ENCODE measurements around the gene TMEM232. TPM values are rescaled to one million over a fixed set of nuclear protein-coding genes. Genes with fewer than 3 reads are reported as not detected.
"Not testable (repeated sequence)": the region's sequence is repeated elsewhere in the genome, so short reads cannot be mapped to it uniquely, and the experiment has no call there.

Gene TMEM232
- total RNA-seq, 2 experiments from 2014 or later, result 1.1 to 1.7 TPM

- DNase-seq, result peak; percentile 91
- H3K4me3 Mint-ChIP-seq, result peak within 1 kb of the TSS; percentile 95
- H3K9me3 Mint-ChIP-seq, result no peaks in the 10 kb centered on the region
- ChIA-PET CTCF (interaction anchor here (0.8 to 2.5 kb wide), 4 partner anchors 9 to 540 kb away, joined by 3 to 8 read pairs (median 6); partner anchors contain the start of gene TMEM232), POLR2A (interaction anchor here (0.8 to 5.8 kb wide), 8 partner anchors 10 to 1422 kb away, joined by 3 to 60 read pairs (median 6); partner anchors contain the start of genes CAMK4 and TMEM232)
- H3K4me1 Mint-ChIP-seq, result peaks cover 37% of the 10 kb centered on the region
- H3K27me3 Mint-ChIP-seq, result peaks cover 10% of the 10 kb centered on the region
- H3K27ac Mint-ChIP-seq, result peak within 1 kb of the TSS; percentile 81
- peaks cover 13% of the 10 kb centered on the region for H3K36me3 Mint-ChIP-seq (ENCODE audit: low read depth)
Observed at GRCh38 chr5:110738812-110739651, 12.6 kb upstream of the TMEM232 start, which contains the start of gene SLC25A46. TSS of gene SLC25A46 (plus strand) at chr5:110739007. CDS start at chr5:110739120, 113 bp downstream.

GRCh38 chr5:110738503-110738811 lies 12.0 kb upstream of the TMEM232 start:
- DNase-seq, result no peak
- peak overlapping the region; percentile 81 for H3K27ac Mint-ChIP-seq
- ChIA-PET CTCF (interaction anchor here (0.8 to 2.5 kb wide), 3 partner anchors 9 to 15 kb away, joined by 3 to 8 read pairs (median 6); partner anchors contain the start of gene TMEM232), POLR2A (interaction anchor here (0.8 to 5.8 kb wide), 7 partner anchors 10 to 1422 kb away, joined by 3 to 60 read pairs (median 6); partner anchors contain the start of genes CAMK4 and TMEM232)
- H3K9me3 Mint-ChIP-seq, result no peaks in the 10 kb centered on the region
- peak overlapping the region; percentile 95 for H3K4me3 Mint-ChIP-seq
- peaks cover 11% of the 10 kb centered on the region for H3K27me3 Mint-ChIP-seq
- H3K36me3 Mint-ChIP-seq (ENCODE audit: low read depth), result peaks cover 12% of the 10 kb centered on the region
- peaks cover 36% of the 10 kb centered on the region for H3K4me1 Mint-ChIP-seq

- peak overlapping the region; percentile 47 for H3K4me3 Mint-ChIP-seq
- DNase-seq, result no peak
- no peak overlapping the region for H3K27ac Mint-ChIP-seq
- H3K9me3 Mint-ChIP-seq, result no peaks in the 10 kb centered on the region
- ChIA-PET POLR2A (no interaction called here), CTCF (interaction anchor here (0.9 to 2.5 kb wide), 2 partner anchors 10 to 20 kb away, joined by 4 to 6 read pairs; partner anchors contain the start of gene TMEM232)
- peaks cover 11% of the 10 kb centered on the region for H3K27me3 Mint-ChIP-seq
- H3K36me3 Mint-ChIP-seq (ENCODE audit: low read depth), result peaks cover 7% of the 10 kb centered on the region
- peaks cover 30% of the 10 kb centered on the region for H3K4me1 Mint-ChIP-seq
Observed at GRCh38 chr5:110736753-110737152, 10.3 kb upstream of the TMEM232 start.

GRCh38 chr5:110735556-110735955 lies 9.1 kb upstream of the TMEM232 start:
- Mint-ChIP-seq H3K4me1 (peaks cover 20% of the 10 kb centered on the region), H3K4me3 (no peak overlapping the region), H3K9me3 (no peaks in the 10 kb centered on the region), H3K36me3 (ENCODE audit: low read depth) (peaks cover 3% of the 10 kb centered on the region), H3K27ac (no peak overlapping the region), H3K27me3 (peaks cover 11% of the 10 kb centered on the region)
- CTCF ChIA-PET, result no interaction called here
- DNase-seq, result no peak
- POLR2A ChIA-PET, result interaction anchor here (1.3 to 1.5 kb wide), 2 partner anchors 9 to 17 kb away, joined by 4 to 7 read pairs; partner anchors contain the start of gene TMEM232

GRCh38 chr5:110734101-110734500 lies 7.6 kb upstream of the TMEM232 start:
- Mint-ChIP-seq H3K36me3 (ENCODE audit: low read depth) (peaks cover 3% of the 10 kb centered on the region), H3K27me3 (peaks cover 11% of the 10 kb centered on the region), H3K4me3 (no peak overlapping the region), H3K4me1 (peaks cover 12% of the 10 kb centered on the region), H3K27ac (no peak overlapping the region), H3K9me3 (no peaks in the 10 kb centered on the region)
- no peak for DNase-seq
- POLR2A ChIA-PET, result no interaction called here
- CTCF ChIA-PET, result no interaction called here

GRCh38 chr5:110731499-110731898 lies 5.0 kb upstream of the TMEM232 start:
- DNase-seq; H3K4me1 Mint-ChIP-seq; H3K36me3 Mint-ChIP-seq (ENCODE audit: low read depth); H3K27me3 Mint-ChIP-seq; H3K27ac Mint-ChIP-seq; H3K9me3 Mint-ChIP-seq; CTCF ChIA-PET; POLR2A ChIA-PET; H3K4me3 Mint-ChIP-seq: not testable (repeated sequence)

- Mint-ChIP-seq H3K27ac (no peak overlapping the region), H3K4me1 (peaks cover 3% of the 10 kb centered on the region), H3K27me3 (peaks cover 2% of the 10 kb centered on the region), H3K36me3 (ENCODE audit: low read depth) (no peaks in the 10 kb centered on the region), H3K9me3 (no peaks in the 10 kb centered on the region), H3K4me3 (peak overlapping the region; percentile 73)
- CTCF ChIA-PET, result interaction anchor here (1.0 to 2.0 kb wide), 5 partner anchors 11 to 496 kb away, joined by 3 to 6 read pairs (median 4); partner anchors contain the start of gene SLC25A46
- POLR2A ChIA-PET, result interaction anchor here (0.8 to 1.4 kb wide), 2 partner anchors 9 to 12 kb away, joined by 4 to 6 read pairs; partner anchors contain the start of gene SLC25A46
- DNase-seq, result no peak
Observed at GRCh38 chr5:110727025-110727314, 499 bp upstream of the TMEM232 start.

GRCh38 chr5:110718311-110718710 lies 8.2 kb downstream of the TMEM232 start:
- H3K4me3 Mint-ChIP-seq, result no peak overlapping the region
- ChIA-PET POLR2A (no interaction called here), CTCF (no interaction called here)
- H3K27me3 Mint-ChIP-seq, result peaks cover 2% of the 10 kb centered on the region
- H3K36me3 Mint-ChIP-seq (ENCODE audit: low read depth), result no peaks in the 10 kb centered on the region
- DNase-seq, result no peak
- H3K4me1 Mint-ChIP-seq, result peaks cover 7% of the 10 kb centered on the region
- H3K9me3 Mint-ChIP-seq, result no peaks in the 10 kb centered on the region
- H3K27ac Mint-ChIP-seq, result no peak overlapping the region

- no peak overlapping the region for H3K4me3 Mint-ChIP-seq
- CTCF ChIA-PET, result no interaction called here
- no peaks in the 10 kb centered on the region for H3K36me3 Mint-ChIP-seq (ENCODE audit: low read depth)
- H3K9me3 Mint-ChIP-seq, result no peaks in the 10 kb centered on the region
- peaks cover 7% of the 10 kb centered on the region for H3K4me1 Mint-ChIP-seq
- POLR2A ChIA-PET, result no interaction called here
- H3K27me3 Mint-ChIP-seq, result peaks cover 2% of the 10 kb centered on the region
- no peak for DNase-seq
- no peak overlapping the region for H3K27ac Mint-ChIP-seq
Observed at GRCh38 chr5:110716247-110717245, 9.9 kb downstream of the TMEM232 start.

GRCh38 chr5:110707260-110707844 lies 19.1 kb downstream of the TMEM232 start:
- H3K27me3 Mint-ChIP-seq, result peaks cover 11% of the 10 kb centered on the region
- H3K27ac Mint-ChIP-seq, result no peak overlapping the region
- H3K36me3 Mint-ChIP-seq (ENCODE audit: low read depth), result no peaks in the 10 kb centered on the region
- no peaks in the 10 kb centered on the region for H3K4me1 Mint-ChIP-seq
- H3K9me3 Mint-ChIP-seq, result no peaks in the 10 kb centered on the region
- CTCF ChIA-PET, result no interaction called here
- POLR2A ChIA-PET, result no interaction called here
- no peak for DNase-seq
- no peak overlapping the region for H3K4me3 Mint-ChIP-seq

- Mint-ChIP-seq H3K27me3 (peaks cover 13% of the 10 kb centered on the region), H3K36me3 (ENCODE audit: low read depth) (no peaks in the 10 kb centered on the region), H3K4me3 (no peak overlapping the region), H3K9me3 (no peaks in the 10 kb centered on the region), H3K27ac (no peak overlapping the region), H3K4me1 (no peaks in the 10 kb centered on the region)
- ChIA-PET CTCF (no interaction called here), POLR2A (no interaction called here)
- no peak for DNase-seq
Observed at GRCh38 chr5:110705349-110705748, 21.1 kb downstream of the TMEM232 start.

GRCh38 chr5:110703481-110703880 lies 23.0 kb downstream of the TMEM232 start:
- Mint-ChIP-seq H3K27ac (no peak overlapping the region), H3K4me1 (no peaks in the 10 kb centered on the region), H3K27me3 (peaks cover 9% of the 10 kb centered on the region), H3K36me3 (ENCODE audit: low read depth) (no peaks in the 10 kb centered on the region), H3K4me3 (no peak overlapping the region), H3K9me3 (no peaks in the 10 kb centered on the region)
- CTCF ChIA-PET, result no interaction called here
- DNase-seq, result no peak
- POLR2A ChIA-PET, result no interaction called here

GRCh38 chr5:110702704-110703103 lies 23.8 kb downstream of the TMEM232 start:
- ChIA-PET POLR2A (no interaction called here), CTCF (no interaction called here)
- Mint-ChIP-seq H3K9me3 (no peaks in the 10 kb centered on the region), H3K4me1 (no peaks in the 10 kb centered on the region), H3K27ac (no peak overlapping the region), H3K27me3 (peaks cover 9% of the 10 kb centered on the region), H3K36me3 (ENCODE audit: low read depth) (no peaks in the 10 kb centered on the region), H3K4me3 (no peak overlapping the region)
- DNase-seq, result no peak
